HG02571 (cell line): ENCODE data around the gene CD101.

Experiments
- ATAC-seq: cut with Tn5 transposase; IDR thresholded peaks from one replicate; pipeline ENCODE4 v1.9.1; 2021; ENCODE audit warnings: mild to moderate bottlenecking, moderate library complexity; ENCODE audit not compliant: unreplicated experiment

The CD101 gene

DNA sequence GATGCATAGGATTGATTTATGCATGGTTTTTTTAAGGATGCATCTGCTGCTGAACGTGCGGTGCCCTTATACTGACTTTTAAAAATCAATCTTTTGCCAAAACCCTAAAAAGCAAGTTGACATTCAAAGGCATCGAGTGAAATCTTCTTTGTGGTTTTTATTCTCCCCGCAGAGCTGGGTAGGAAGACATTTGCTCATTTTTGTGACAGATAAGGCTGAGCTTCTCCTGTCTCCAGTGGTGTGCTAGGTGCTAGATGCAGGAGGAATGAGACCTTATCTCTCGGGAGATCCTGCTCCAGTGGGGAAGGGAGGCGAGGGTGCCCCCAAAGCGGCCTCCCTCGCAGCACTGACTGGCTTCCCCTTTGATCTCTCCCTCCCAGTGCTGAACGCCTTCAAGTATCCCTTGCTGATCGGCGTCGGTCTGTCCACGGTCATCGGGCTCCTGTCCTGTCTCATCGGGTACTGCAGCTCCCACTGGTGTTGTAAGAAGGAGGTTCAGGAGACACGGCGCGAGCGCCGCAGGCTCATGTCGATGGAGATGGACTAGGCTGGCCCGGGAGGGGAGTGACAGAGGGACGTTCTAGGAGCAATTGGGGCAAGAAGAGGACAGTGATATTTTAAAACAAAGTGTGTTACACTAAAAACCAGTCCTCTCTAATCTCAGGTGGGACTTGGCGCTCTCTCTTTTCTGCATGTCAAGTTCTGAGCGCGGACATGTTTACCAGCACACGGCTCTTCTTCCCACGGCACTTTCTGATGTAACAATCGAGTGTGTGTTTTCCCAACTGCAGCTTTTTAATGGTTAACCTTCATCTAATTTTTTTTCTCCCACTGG is 14.9 kb upstream of the CD101 start:
- ATAC-seq = no peak

DNA sequence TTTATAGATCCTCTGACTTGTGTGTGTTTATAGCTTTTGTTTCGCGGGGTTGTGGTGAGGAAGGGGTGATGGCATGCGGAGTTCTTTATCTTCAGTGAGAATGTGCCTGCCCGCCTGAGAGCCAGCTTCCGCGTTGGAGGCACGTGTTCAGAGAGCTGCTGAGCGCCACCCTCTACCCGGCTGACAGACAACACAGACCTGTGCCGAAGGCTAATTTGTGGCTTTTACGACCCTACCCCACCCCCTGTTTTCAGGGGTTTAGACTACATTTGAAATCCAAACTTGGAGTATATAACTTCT is 14.4 kb upstream of the CD101 start:
- ATAC-seq = no peak

DNA sequence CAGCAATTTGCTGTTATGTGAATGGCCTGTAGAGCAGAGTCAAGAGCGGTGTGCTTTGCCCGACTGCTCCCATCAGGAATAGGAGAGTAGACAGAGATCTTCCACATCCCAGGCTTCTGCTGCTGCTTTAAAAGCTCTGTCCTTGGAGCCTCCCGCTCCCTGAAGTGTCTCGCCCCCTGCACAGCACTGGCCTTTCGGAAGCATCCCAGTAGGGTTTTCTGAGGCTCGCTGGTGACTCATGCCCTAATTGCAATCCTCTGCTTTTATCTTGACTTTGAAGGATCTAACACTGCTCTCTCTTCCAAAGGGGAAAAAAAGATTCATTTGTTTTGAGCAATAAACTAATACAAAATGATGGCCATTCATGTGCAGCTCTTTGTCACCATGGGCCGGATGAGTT is 13.3 kb upstream of the CD101 start:
- ATAC-seq = no peak

DNA sequence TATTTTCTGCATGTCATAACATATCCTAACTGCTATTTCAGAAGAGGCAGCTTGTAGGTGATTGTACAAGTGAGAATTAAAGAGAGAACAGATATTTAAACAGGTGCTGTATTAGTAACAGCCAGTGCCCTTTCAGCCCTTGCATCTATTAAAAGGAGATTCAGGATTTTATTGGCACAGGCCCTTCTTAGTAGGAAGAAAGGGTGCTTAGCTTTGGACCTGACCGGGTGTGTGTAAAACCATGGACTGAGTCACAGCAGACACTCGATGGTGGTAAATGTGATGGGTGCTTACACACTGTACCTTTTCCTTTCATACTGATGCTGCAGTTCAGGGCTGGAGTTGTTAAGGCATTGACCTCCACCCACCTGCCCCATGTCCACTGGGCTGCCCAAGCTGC is 12.7 kb upstream of the CD101 start:
- ATAC-seq = no peak

DNA sequence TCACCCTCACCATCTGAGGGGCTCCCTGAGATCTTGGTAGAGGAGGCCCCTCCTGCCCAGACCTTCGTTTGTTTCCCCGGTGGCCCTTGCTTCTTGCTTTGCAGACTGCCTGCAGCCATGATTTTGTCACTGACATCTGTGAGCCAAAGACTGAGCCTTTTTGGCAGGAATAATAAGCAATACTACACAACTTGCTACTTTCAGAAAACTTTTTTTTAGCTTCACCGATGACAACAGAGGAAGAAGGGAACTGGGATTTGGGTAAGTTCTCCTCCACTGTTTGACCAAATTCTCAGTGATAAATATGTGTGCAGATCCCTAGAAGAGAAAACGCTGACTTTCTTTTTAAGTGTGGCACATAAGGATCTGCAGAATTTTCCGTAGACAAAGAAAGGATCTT is 11.7 kb upstream of the CD101 start:
- no peak for ATAC-seq

DNA sequence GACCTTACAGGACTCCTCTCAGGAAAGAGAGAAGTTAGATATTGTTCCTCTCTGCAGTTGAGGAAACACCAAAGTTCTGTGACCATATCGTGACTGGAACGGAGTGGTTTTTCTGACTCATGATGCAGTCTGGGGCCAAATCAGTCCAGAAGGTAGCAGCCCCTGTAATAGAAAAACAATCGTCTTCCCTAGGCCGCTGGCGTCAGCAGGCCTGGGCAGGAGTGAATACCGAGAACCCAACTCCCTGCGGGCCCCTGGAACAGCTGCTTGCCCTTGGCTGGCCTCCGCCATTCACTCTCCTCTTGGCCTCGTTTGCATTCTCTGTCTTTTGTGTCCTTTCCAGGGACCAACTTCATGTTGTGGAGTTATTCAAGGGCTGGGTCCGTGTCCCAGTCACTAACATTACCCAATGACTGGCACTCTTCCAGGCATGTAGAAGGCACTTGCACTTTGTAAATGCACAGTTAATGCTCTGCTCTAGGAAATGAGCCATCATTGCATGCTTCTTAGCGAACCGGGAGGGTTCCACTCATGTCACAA is 10.9 kb upstream of the CD101 start:
- ATAC-seq = no peak

DNA sequence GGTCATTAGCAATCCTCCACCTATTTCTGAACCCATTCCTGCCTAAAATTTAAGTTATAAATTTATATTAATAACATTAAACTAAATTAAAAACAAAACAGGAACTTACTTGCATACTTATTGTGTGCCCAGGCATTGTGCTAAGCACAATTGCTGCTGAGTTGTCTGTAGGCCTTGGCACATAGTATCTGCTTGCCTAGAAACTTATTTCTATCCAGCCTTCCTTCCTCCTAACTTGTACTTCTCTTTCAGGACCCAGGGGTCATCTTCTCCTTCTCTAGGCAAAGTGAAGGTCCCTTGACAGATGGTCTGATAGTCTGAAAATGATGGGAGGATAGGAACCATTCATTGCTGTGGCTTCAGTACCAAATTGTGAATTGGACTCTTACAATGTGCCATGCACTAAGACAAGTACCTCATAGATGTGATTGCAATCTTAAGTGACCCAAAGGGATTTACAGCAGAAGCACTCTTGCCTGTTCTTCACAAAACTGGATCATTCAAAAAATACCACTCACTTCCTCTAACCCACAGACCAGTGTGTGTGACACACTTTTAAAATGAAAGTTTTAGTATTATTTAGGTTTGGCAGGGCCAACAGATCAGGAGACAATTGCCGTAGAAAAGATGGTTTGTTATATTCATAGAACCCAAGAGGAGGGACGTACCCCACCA is 10.3 kb upstream of the CD101 start:
- no peak for ATAC-seq

DNA sequence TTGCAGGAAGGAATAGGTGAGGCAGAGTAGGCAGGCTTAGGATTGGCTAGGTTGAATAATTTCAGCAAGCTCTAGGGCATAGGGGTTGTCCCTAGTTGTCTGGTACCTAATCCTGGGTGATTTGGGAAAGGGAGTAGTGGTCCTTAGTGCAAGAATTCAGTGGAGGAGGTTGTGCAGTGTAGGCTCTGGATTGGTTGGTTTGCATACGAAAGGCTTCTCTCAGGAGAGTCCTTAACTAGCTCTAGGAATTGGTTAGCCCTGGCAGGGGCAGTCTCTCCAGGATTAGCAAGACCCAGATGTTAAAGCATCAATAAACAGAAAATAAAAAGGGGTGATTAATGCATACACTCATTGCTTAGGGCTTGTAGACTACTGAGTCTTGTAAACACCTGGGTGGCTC is 9.6 kb upstream of the CD101 start:
- ATAC-seq = no peak

DNA sequence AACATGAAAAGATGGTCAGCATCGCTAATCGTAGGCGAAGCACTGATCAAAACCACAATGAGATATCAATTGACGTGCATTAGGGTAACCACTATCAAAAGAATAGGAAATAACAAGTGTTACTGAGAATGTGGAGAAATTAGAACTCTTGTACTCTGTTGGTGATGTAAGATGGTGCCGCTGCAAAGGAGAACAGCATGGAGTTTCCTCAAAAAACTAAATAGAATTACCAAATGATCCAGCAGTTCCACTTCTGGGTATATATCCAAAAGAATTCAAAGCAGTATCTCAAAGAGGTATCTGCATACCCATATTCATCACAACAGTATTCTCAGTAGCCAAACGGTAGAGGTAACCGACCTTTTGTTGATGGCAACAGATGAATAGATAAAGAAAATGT is 8.3 kb upstream of the CD101 start:
- ATAC-seq = no peak

DNA sequence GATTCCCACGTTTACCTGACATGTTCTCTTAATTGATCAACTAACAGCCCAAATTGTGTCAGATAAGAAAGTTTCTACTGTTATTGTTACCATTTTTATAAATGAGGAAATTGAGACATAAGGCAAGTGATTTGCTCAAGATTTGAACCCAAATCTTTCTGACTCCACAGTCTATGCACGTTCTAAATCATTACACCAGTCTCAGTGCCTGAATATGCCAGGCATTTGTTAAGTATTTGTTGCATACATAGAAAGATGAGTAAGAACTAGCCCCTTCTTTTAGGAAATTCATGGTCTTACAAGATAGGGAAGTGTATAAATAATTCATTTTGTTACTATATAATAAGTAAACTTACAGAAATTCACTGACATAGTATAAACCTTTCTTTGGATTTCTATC is 7.1 kb upstream of the CD101 start:
- ATAC-seq = no peak

DNA sequence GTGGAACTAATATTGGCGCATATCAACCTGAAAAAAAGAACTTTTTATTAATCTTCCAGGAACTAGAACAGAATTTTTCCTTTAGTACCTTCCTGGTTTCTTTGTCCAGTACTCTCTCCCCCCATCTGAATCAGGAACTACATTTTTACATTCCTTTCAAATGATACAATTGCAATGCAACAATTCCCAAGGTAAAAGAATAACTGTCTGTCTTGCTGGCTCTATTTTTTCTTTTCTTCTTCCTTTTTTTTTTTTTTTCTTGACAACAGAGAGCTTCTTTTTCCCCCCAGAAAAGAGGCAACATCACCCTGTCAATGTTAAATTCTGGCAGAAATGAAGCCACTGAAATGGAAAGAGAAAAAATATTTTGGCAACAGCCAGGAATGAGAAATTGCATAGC is 4.5 kb upstream of the CD101 start:
- ATAC-seq = no peak

DNA sequence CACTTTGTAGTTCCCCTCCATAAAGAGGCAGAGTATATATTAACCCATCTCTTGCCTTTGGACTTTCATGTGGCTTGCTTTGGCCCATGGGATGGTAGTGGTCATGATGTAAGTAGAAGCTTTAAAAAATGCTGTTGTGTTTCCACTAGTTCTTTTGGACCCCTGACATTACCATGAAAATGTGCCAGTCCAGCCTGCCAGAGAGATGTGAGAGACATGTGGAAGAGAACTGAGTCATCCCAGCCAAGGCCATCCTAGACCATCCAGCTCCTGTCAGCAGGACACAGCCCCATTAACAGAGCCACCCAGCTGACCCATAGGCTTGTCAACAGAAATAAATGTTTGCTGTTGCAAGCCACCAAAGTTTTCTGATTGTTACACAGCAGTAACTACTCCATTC is 3.9 kb upstream of the CD101 start:
- ATAC-seq = no peak

DNA sequence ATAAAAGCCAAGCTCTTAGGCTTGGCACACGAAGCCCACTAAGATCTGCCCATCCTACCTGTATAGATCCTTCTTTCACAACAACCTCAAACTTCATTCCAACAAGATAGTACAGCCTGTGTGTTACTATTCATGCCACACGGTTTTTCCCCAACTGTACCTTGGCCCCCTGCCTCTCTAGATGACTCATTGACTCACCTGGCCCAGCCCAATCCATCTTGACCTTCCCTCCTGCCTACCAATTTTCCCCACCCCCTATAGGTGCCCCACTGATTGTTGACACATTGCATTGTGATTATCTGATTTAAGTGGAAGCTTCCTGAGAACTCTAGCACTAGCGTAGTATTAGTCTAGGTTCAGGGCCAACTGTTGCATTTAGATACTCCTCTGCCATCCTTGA is 2.0 kb upstream of the CD101 start:
- no peak for ATAC-seq

DNA sequence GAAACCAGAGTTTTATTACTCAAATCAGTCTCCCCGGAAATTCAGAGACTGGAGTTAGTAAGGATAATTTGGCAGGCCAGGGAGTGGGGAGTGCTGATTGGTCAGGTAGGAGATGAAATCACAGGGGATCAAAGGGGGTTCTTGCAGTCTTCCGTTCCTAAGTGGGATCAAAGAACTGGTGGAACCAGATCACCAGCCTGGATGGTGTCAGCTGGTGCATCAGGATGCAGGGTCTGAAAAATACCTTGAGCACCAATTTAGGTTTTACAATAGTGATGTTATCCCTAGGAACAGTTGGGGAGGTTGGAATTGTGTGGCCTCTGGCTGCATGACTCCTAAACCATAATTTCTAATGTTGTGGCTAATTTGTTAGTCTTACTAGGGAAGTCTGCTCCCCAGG is 1.4 kb upstream of the CD101 start:
- no peak for ATAC-seq

DNA sequence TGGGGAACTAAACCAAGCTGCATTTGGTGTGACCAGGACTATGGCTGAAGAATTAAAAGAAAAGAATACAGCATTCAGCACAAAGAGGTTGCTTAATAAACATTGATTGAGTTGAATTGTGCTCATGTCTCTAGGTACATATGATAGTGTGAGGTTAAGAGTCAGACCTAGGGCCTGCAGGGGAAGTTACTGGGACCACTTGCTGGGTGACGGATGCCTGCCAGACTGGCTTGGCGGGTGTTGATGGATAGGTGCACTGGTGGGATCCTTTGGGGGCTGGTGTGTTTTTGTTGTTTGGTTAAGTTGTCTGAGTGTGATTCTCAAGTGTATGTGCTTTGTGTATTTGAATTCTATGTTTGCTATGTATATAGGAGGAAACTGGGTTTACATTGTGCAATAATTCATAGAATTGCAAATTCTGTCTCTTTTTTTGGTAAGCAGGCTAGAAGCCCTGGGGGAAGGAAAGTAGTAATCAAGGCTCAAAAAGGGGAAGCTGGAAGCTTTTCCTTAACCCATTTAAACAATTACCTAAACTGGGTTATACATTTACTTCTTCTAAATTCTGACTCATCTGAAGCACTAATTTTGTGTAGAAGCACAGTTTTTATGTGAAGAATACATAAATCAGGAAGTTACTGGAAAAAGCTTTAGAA is 1.8 kb downstream of the CD101 start:
- ATAC-seq = no peak

DNA sequence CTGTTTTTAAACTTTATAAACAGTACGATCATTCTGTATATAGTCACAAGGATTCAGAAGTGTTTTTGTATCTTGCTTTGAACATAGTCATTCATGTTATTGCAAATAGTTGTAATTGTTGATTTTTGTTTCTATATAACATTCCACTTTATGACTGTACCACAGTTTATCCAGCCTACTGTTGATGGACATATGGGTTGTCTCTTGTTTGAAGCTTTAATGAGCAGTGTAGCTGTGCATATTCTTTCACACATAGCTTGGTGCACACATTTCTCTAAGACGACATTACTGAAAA is 6.1 kb downstream of the CD101 start:
- ATAC-seq = no peak

DNA sequence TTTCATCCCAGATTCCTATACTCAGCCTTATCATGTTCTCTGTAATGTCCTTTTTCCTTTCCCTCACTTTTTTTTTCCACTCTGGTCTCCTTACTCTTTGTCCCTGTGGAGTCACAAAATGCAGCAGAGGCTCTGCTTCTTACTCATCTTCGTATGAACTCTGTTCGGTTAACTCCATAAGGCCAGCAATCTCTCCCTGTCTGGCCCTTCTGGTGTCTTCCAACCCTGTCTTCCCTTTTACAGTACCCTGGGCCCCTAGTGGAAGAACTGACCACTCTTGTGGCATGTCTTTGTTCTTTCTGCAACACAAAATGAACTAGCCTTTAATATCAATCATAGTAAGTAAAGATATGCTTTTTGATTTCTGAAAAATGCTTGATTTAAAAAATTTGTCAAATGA is 7.1 kb downstream of the CD101 start:
- no peak for ATAC-seq

DNA sequence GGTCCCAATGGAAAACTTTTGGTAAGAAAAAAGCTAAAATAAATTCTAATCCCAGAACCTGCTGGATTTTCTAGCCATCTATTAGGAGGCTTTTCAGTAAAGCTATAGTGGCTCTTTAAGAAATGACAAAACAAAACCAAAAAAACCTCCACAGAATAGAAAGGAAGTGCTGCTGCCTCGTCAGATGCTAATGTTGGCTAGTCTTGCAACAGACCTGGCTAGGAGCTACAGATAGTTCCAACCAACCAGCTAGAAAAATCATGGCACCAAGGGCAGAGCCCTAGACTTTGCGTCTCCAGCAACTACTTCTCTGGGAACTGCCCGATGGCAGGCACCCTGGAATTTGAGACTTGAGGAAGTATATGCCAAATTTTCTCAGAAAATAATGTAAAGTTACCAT is 7.6 kb downstream of the CD101 start:
- ATAC-seq = no peak

DNA sequence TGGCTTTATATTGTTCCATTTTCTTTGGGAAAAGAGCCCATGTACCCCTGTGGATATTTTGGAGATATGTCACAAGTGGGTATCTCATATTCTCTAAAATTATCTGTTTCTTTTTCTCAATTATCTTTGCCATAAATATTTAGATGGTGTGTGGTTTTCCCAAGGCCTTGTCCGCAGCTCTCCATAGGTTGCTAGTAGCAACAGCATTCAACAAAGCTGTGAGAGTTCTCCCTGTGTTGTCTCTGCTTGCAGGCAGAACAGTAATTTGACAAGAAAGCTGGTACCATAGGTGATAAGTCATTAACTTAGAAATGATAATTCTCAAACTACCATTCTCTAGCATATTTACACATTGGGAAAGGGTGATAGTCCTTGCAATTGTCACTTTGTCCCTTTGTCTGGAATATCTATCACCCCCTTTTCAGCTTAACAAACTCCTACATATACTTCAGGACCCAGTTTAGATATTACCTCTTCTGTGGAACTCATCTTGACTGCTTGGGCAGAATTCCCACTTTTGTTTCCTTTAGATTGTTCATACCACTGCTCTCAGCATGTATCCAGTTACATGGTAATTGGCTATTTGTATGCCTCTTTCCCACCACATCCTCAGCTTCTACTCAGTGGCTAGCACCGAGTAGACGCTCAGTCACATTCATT is 8.9 kb downstream of the CD101 start:
- ATAC-seq = no peak

DNA sequence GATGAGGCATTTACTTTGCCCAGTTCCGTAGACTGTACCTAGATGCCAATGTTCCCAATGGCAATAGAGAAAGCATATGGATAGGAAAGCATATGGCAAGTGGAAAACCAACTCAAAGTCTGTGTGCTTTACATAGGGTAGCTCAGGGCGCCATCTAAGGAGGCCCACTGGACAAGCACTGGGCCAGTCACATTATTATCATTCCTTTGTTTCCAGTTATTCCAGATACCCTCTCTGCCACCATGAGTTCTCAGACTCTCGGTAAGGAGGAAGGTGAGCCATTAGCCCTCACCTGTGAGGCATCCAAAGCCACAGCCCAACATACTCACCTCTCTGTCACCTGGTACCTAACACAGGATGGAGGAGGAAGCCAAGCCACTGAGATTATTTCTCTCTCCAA is 9.8 kb downstream of the CD101 start:
- no peak for ATAC-seq

DNA sequence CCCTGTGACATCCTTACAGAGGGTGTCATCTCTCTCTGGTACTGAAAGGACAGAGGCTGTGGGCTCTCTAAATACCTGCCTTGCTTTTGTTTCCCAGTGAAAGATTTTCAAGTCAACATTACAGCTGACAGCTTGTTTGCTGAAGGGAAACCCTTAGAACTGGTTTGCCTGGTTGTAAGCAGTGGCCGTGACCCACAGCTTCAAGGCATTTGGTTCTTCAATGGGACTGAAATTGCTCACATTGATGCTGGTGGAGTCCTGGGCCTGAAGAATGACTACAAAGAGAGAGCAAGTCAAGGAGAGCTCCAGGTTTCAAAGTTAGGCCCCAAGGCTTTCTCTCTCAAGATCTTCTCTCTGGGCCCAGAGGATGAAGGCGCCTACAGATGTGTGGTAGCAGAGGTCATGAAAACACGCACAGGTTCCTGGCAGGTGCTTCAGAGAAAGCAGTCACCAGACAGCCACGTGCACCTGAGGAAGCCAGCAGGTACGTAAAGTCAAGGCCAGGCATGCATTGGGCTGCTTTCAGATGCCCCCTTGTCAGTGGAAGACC is 11.8 kb downstream of the CD101 start:
- no peak for ATAC-seq

DNA sequence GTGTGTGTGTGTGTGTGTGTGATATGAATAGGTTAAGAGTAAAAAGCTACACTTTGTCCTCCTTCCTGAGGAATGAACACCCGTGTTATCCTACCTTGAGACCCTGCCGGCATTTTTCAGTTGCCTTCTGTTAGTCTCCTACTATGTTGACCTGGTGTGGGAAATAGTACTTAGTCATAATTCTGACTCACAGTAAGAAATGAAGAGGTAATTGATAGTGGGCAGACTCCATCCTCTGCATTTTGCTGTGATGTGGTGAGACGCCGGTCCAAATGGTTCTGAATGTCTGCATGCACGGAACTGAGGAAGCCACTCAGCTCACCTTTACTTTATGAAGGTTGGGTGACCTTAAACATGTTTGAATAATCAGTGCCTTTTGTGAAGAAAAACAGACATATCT is 12.6 kb downstream of the CD101 start:
- no peak for ATAC-seq
